Stimulated activated CD4-positive, alpha-beta T cell treated with anti-CD3 and anti-CD28 coated beads, TNF-alpha, amount 100 ng/mL, for 48 hours (primary cell): ENCODE data around the gene MTHFS.

ENCODE experiments used
- DNase-seq, 3 donors: peaks; one replicate each; pipeline ENCODE4 v3.0.0-alpha.2; 2020; ENCODE audit warnings: low read depth in 3 of 3

MTHFS gene

DNA sequence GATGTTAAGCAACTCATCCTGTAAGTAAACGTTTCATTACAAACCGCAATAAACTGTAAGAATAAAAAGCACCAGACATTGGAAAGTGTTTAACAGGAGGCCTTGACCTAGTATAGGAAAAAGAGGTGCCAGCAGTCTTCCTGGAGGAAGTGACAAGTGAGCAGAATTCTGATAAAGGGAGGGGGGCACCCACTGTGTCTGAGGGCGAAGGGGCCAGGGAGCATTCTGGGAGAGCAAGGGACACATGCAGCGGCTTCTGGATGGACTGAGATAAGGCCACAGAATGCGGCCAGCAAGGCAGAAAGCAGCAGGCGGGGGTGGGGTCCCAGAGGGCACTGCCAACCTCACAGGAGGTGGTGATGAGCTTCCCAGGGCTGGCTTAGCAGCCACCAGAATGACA is 80.2 kb downstream of the MTHFS start:
- no peak for DNase-seq

DNA sequence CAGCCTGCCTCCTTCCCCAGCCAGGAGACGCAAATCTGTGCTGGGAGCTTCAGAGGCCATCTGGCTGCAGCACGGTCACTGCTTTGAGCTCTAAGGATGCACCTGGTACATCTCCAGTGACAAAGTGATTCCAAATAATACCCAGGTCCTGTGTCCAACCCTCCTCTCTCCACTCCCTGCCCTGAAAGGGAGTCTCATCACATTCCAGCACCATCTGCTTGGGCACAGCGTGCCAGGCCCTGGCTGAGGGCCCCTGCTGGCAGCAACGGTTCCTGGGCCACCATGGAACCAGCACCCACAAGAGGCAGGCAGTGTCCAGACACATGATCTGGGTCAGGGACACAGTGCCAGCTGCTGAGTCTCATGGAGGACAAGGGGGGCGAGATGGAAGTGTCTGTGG is 81.3 kb downstream of the MTHFS start:
- no peak for DNase-seq

DNA sequence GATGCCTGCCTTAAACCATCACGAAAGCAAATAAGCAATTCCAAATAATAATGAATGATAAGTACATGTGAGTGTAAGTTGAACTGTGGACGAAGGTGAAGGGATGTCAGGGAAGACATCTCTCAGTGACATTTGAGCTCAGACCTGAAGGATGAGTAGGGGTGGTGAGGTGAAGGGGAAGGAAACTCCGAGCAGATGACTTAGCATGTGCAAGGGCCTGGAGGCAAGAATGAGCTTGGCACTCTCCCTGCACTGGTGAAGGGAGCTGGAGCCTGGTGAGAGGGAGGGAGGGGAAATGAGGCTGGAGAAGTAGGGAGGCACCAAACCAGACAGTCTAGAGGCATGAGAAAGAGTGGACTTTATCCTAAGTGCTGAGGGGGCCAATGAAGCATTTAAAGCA is 84.3 kb downstream of the MTHFS start:
- no peak for DNase-seq

DNA sequence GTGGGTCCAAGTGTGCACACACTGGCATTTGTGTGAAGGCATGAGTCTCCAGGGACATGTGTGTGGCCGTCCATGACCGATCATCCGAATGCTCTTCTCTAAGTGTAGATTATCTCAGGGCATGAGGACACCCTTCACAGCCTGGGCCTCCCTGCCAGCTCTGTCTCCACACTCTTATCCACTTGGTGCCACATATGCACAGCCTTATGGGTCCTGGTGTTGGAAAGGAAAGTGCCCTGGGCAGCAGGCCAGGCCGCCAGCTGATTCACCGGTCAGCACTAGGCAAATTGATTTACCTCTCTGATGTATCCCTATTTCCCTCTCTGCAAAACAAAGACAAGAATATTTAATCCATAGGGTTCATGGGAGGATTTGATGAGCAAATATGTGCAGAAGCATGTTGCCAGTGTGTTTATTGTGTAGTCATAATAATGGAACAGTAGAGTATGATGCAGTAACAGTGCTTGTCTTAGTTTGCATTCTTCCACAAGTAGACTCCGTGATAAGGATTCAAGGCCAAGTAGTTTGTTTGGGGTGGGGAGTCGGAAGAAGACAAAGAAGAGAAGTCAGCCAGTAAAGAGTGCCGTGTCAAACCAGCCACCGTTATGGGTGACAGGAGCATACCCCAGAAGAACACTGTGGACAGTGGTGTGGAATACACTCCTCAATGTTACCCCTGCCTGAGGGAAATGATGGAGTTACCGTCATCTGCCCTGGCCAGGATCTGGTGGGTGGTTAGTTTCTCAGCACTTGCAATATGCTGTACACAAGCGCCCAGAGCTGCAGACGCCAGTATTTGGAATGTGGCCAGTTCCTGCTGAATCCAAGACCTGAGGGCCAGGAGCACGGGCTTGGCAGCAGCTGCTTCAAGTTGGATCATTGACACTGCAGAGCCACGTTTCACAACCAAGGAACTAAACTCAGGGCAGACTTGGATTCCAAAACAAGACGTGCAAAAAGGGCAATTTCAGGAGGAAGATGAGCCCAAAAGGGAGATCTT is 85.1 kb downstream of the MTHFS start:
- no peak for DNase-seq

DNA sequence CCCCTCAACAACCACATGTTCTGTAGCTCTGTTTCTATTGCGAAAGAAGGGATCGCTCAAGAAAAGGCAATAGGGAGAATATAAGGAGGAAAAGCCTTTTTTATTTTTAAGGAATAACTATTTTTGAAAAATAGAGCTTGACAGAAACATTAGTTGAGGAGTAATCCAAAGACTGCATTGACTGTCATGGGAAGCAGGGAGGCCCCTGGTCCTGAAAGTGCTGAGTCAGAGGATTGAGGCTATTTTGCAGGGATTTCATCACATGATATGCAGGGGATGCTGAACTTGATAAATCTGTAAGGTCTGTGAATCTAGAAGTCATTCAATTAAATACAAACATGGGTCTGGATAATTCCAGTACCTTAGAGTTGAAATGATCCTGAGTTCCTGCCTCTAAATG is 92.0 kb downstream of the MTHFS start:
- no peak for DNase-seq

DNA sequence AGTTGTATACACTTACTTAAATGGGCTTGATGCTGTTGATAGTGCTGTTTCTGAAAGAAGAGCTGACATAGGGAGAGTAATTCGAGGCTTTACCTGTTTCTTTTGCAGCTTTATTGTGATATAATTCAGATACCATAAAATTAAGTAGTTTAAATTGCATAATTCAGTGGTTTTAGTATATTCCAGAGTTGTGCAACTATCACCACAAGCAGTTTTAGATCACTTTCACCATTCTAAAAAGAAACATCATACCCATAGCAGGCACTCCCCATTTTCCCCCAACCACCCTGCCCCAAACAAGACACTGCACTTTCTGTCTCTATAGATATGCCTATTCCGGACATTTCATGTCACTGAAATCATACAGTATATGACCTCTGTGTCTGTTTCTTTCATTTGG is 98.5 kb downstream of the MTHFS start:
- DNase-seq: no peak
